Measurements from ENCODE around the gene S100A10.

Gene S100A10

DNA sequence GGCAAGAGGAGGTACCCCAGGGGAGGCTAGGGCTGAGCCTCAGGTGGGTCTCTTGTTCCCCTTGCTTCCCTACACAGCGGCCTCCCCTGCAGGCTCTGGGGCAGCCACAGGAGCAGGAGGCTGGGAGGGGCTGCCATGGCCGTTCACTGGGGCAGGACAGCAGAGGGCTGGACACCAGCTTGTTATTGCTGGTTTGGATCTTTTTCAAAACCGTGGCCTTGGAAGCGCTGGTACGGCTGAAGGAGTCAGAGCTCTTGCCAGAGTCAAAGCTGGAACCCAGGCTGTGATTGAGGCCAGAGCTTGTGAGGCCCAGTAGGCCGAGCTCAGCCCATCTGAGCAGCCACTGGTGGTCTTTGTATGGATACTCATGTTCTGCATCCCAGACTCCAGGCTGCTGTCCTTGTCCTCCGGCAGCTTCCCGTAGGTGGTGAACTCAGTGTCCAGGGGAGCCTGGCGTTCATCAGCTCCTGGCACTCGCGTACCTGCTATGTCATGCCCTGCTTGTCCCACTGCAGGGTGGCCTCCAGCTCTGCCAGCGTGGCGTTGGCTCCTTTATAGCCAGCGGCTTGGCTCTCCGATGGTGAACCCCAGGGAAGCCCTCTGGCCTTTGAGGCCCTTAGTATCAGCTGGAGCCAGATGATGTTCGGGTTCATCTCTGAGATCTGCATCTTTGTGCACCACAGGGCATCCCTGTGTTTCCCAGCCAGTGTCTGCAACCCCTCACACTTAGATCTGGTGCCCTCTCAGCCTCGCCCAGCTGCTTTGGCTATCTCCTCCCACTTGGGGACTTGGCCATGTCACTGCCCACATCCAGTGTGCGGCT is 44.1 kb downstream of the S100A10 start:
- no peaks in the 10 kb centered on the region for H3K9me3 Mint-ChIP-seq
- ATAC-seq: no peak
- H3K36me3 Mint-ChIP-seq (ENCODE audit: low read depth): no peaks in the 10 kb centered on the region
- no peaks in the 10 kb centered on the region for H3K27me3 Mint-ChIP-seq
- peaks cover 28% of the 10 kb centered on the region for H3K4me1 Mint-ChIP-seq
- H3K4me3 Mint-ChIP-seq: no peak overlapping the region
- DNase-seq: no peak
- H3K27ac Mint-ChIP-seq: no peak overlapping the region

DNA sequence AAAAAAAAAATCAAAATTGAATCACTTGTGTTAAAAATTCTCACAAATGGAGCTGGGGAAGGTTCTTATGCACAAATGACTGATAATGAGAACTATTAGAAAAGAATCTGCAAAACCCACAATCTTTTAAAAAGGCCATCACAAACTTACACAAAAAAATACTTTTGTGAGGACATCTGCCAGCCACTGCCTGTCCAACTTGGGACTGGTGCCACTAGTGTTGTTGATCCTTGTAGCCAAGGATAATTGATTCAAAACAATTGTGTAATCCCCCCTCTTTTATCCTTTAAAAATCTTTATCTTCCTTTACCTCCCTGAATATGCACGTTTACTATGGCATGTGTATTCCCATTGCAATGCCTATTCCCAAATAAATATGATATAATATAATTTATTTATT is 45.2 kb downstream of the S100A10 start:
- Mint-ChIP-seq H3K27ac (no peak overlapping the region), H3K9me3 (no peaks in the 10 kb centered on the region), H3K4me1 (peaks cover 35% of the 10 kb centered on the region), H3K4me3 (no peak overlapping the region), H3K27me3 (no peaks in the 10 kb centered on the region), H3K36me3 (ENCODE audit: low read depth) (no peaks in the 10 kb centered on the region)
- DNase-seq: no peak
- ATAC-seq: no peak

DNA sequence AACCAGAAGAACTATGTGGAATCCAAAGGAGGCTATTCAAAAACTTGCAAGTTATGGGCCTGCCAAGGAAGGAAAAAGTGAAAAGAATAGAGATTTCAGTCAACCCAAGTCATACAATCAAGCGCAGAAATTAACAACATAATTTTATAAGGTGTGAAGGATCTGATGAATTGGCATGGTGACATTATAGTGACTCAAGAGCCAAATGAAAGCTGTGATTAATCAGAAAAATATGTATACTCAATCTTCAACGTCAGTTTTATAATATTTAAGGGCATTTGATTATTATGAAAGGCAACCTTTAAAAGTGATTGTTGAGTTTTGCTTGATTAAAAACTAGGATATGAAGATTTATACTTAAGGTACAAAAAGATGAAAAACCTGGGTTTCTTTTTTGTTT is 46.5 kb downstream of the S100A10 start:
- Mint-ChIP-seq H3K4me1 (peaks cover 46% of the 10 kb centered on the region), H3K27ac (peak overlapping the region; percentile 93), H3K27me3 (peaks cover under 1% of the 10 kb centered on the region), H3K9me3 (no peaks in the 10 kb centered on the region), H3K36me3 (ENCODE audit: low read depth) (no peaks in the 10 kb centered on the region), H3K4me3 (peak overlapping the region; percentile 66)
- no peak for ATAC-seq
- no peak for DNase-seq

- peak overlapping the region; percentile 93 for H3K27ac Mint-ChIP-seq
- ATAC-seq (peak; percentile 68), DNase-seq (peak; percentile 80)
- peak overlapping the region; percentile 66 for H3K4me3 Mint-ChIP-seq
- peaks cover 2% of the 10 kb centered on the region for H3K27me3 Mint-ChIP-seq
- no peaks in the 10 kb centered on the region for H3K36me3 Mint-ChIP-seq (ENCODE audit: low read depth)
- no peaks in the 10 kb centered on the region for H3K9me3 Mint-ChIP-seq
- H3K4me1 Mint-ChIP-seq: peaks cover 58% of the 10 kb centered on the region
Measured at GRCh38 chr1:151945725-151946722, 47.6 kb downstream of the S100A10 start.

DNA sequence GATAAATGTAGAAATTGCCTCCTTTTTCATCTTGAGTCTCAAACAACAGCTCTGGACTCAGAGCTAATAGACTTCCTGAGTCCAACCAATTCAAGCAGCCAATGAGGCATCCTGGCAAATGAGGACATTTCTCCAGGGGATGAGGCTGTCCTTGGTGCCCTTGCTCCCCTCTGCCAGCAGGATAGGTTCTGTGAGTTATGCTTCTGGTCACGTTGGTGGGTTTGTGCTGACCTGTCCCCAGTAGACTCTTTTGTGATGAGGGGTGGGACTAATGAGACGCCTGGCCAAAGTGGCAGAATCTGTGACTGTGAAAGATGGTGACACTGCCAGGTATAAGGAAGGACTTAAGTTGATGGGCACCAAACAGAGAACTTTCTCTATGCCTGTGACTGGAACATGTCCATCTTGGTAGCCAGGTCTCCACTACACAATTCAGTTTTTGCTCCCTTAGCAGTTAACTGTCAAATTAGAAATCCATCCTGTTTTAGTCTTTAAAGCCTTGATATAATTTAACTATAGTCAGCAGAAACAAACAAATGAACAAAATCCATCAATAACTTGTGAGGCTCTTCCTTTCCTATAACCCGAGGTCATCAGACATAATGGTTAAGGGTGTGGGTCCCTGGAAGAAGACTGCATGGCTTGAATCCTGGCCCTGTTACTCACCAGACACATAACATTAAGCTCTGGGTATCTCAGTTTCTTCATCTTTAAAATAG is 48.6 kb downstream of the S100A10 start:
- DNase-seq (no peak), ATAC-seq (no peak)
- peak overlapping the region; percentile 66 for H3K4me3 Mint-ChIP-seq
- H3K27ac Mint-ChIP-seq: peak overlapping the region; percentile 93
- peaks cover 67% of the 10 kb centered on the region for H3K4me1 Mint-ChIP-seq
- H3K36me3 Mint-ChIP-seq (ENCODE audit: low read depth): no peaks in the 10 kb centered on the region
- H3K9me3 Mint-ChIP-seq: no peaks in the 10 kb centered on the region
- H3K27me3 Mint-ChIP-seq: peaks cover 2% of the 10 kb centered on the region

DNA sequence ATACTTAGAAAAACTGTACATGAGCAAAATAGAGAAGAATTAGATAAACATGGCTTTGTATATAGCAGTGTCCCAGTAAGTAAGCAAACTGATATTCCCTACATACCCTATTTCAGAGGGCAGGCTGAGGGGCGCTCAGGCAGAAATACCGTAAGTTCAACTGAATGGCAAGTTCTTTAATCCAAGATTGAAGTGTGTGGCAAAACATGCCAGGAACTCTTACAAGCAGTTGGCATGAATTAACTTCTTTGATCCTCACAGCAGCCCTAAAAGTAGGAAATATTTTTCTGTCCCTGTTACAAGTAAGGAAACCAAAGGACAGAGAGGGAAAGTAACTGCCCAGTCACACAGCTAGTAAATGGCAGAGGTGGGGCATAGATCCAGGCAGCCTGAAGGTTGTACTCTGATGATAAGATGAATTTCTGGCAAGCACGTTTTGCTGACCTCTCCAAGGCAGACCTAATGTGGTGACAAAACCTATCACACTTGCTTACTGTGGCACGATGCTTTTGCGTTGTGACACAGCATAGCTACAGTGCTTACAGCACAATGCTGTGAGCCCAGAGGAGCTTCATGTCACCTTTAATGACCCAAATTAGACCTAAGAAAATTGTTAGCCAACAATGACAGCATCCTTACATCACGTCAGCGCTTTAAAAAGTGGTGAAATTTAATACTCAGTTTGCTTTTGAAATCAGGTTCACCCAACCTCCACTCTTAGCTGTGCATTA is 49.4 kb downstream of the S100A10 start:
- Mint-ChIP-seq H3K36me3 (ENCODE audit: low read depth) (no peaks in the 10 kb centered on the region), H3K4me3 (no peak overlapping the region), H3K9me3 (no peaks in the 10 kb centered on the region), H3K27ac (peak overlapping the region; percentile 51), H3K27me3 (peaks cover 2% of the 10 kb centered on the region), H3K4me1 (peaks cover 67% of the 10 kb centered on the region)
- DNase-seq (no peak), ATAC-seq (no peak)

DNA sequence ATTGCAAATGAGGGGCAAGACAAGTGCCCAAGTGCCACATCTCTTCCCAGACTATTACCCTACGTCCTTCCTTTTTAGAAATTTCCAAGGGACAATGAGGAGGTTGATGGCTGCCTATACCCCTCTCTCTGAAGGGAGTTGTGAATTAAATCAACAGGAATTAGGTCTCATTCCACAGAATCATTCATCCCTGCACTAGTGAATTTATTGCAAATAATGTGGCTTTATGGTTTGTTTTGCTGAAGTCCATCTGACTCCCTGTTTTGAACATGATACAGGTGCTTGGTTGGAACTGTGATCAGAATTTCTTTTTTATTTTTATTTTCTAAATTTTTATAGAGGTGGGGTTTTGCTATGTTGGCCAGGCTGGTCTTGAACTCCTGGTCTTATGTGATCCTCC is 50.1 kb downstream of the S100A10 start:
- Mint-ChIP-seq H3K4me1 (peaks cover 67% of the 10 kb centered on the region), H3K36me3 (ENCODE audit: low read depth) (no peaks in the 10 kb centered on the region), H3K27ac (no peak overlapping the region), H3K27me3 (peaks cover 2% of the 10 kb centered on the region), H3K4me3 (no peak overlapping the region), H3K9me3 (no peaks in the 10 kb centered on the region)
- DNase-seq: no peak
- no peak for ATAC-seq

DNA sequence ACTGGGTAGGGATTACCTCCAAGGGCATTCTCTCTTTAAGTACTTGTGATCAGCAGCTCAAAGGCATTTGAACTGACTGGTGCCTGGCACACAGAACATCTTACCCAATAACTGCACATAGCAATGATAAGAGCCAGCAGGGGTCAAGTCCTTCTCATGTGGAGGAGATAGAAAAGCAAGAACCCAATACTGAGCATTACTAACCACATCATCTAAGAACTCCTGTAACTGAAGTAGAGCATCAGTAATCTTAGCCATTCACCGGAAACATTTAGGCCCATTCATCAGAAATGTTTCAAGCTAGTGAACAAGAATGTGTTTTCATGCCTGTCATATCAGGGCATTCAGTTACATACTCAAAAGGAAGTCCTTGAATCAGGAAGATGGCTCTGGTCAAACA is 50.8 kb downstream of the S100A10 start:
- Mint-ChIP-seq H3K4me1 (peaks cover 67% of the 10 kb centered on the region), H3K36me3 (ENCODE audit: low read depth) (no peaks in the 10 kb centered on the region), H3K27me3 (peaks cover 2% of the 10 kb centered on the region), H3K9me3 (no peaks in the 10 kb centered on the region), H3K27ac (peak overlapping the region; percentile 45), H3K4me3 (no peak overlapping the region)
- no peak for ATAC-seq
- DNase-seq: no peak

GRCh38 chr1:151940541-151940940 is 53.1 kb downstream of the S100A10 start:
- Mint-ChIP-seq H3K9me3 (no peaks in the 10 kb centered on the region), H3K27ac (peak overlapping the region; percentile 97), H3K27me3 (peaks cover 2% of the 10 kb centered on the region), H3K4me3 (no peak overlapping the region), H3K36me3 (ENCODE audit: low read depth) (no peaks in the 10 kb centered on the region), H3K4me1 (peaks cover 49% of the 10 kb centered on the region)
- ATAC-seq (no peak), DNase-seq (no peak)

DNA sequence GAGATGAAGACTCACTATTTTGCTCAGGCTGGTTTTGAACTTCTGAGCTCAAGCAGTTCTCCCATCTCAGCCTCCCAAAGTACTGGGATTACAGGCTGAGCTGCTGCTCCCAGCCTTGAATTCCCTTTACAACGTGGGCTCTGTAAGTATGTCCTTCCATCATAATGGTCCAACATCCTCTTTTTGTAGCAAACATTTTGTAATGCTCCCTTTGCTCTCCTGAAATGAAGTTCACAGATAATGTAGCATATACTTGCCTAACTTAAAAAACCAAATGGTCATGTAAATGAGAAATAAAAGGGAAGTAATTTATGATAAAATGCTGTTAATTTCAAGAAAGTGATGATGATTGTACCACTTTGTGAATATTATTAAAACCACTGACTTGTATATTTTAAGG is 53.9 kb downstream of the S100A10 start:
- ATAC-seq: no peak
- Mint-ChIP-seq H3K9me3 (no peaks in the 10 kb centered on the region), H3K27me3 (peaks cover 2% of the 10 kb centered on the region), H3K4me1 (peaks cover 41% of the 10 kb centered on the region), H3K36me3 (ENCODE audit: low read depth) (no peaks in the 10 kb centered on the region), H3K27ac (no peak overlapping the region), H3K4me3 (no peak overlapping the region)
- DNase-seq: no peak

GRCh38 chr1:151939141-151939540 is 54.5 kb downstream of the S100A10 start:
- H3K9me3 Mint-ChIP-seq: no peaks in the 10 kb centered on the region
- no peaks in the 10 kb centered on the region for H3K36me3 Mint-ChIP-seq (ENCODE audit: low read depth)
- H3K4me3 Mint-ChIP-seq: no peak overlapping the region
- H3K27ac Mint-ChIP-seq: no peak overlapping the region
- H3K4me1 Mint-ChIP-seq: peaks cover 35% of the 10 kb centered on the region
- ATAC-seq (no peak), DNase-seq (no peak)
- peaks cover 2% of the 10 kb centered on the region for H3K27me3 Mint-ChIP-seq

GRCh38 chr1:151936653-151937052 is 57.0 kb downstream of the S100A10 start:
- peak overlapping the region; percentile 25 for H3K27ac Mint-ChIP-seq
- DNase-seq (no peak), ATAC-seq (no peak)
- peaks cover 18% of the 10 kb centered on the region for H3K4me1 Mint-ChIP-seq
- no peaks in the 10 kb centered on the region for H3K27me3 Mint-ChIP-seq
- no peak overlapping the region for H3K4me3 Mint-ChIP-seq
- H3K9me3 Mint-ChIP-seq: no peaks in the 10 kb centered on the region
- no peaks in the 10 kb centered on the region for H3K36me3 Mint-ChIP-seq (ENCODE audit: low read depth)

DNA sequence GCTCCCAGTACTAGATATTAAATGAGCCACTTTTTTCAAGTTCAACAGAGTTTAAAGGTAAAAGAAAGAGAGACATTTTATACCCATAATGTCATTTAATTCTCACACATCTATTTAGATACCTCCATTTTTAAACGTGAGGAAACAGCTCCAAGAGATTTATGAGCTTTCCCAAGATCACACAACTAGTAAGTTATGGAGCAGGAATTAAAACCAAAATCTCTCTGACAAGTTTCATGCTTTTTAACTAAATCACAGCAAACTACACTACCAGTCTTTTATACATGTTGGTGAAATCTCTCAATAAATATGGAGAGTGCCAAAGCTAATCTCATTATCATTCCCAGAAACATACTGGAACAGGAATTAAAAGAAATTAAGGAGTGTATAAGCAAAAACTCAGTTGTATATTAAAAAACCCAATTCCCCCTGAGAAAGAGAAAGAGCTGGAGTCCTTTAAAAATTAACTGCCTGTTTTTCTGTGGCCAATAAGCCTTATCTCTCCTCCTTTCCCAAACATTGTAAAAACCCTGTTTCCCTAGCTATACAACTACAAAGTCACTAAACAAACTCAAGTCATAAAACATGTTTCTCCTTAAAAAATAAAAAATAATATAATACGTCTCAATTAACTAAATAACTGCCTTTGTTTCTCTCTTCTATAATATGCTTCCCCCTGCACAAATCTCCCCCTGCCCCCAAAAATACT is 57.6 kb downstream of the S100A10 start:
- H3K4me1 Mint-ChIP-seq: peaks cover 12% of the 10 kb centered on the region
- H3K4me3 Mint-ChIP-seq: no peak overlapping the region
- H3K36me3 Mint-ChIP-seq (ENCODE audit: low read depth): no peaks in the 10 kb centered on the region
- no peak overlapping the region for H3K27ac Mint-ChIP-seq
- DNase-seq: no peak
- H3K9me3 Mint-ChIP-seq: no peaks in the 10 kb centered on the region
- no peak for ATAC-seq
- no peaks in the 10 kb centered on the region for H3K27me3 Mint-ChIP-seq

All from activated naive CD8-positive, alpha-beta T cell treated with anti-CD3 and anti-CD28 coated beads, Interleukin-2, amount 50 U/mL, for 24 hours (primary cell).